ENCODE data around the gene DACT1.
A peak's percentile ranks its signal among the peaks of the same experiment; 100 is the strongest.

DACT1 gene

GRCh38 chr14:58656671-58657411 is 19.1 kb downstream of the DACT1 start:
- no peak for DNase-seq (ENCODE audit: low read depth)
- TF ChIP-seq, protein P1, sequence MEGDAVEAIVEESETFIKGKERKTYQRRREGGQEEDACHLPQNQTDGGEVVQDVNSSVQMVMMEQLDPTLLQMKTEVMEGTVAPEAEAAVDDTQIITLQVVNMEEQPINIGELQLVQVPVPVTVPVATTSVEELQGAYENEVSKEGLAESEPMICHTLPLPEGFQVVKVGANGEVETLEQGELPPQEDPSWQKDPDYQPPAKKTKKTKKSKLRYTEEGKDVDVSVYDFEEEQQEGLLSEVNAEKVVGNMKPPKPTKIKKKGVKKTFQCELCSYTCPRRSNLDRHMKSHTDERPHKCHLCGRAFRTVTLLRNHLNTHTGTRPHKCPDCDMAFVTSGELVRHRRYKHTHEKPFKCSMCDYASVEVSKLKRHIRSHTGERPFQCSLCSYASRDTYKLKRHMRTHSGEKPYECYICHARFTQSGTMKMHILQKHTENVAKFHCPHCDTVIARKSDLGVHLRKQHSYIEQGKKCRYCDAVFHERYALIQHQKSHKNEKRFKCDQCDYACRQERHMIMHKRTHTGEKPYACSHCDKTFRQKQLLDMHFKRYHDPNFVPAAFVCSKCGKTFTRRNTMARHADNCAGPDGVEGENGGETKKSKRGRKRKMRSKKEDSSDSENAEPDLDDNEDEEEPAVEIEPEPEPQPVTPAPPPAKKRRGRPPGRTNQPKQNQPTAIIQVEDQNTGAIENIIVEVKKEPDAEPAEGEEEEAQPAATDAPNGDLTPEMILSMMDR (IDR thresholded peaks at IDR 0.05; ENCODE audit: low read length, missing control alignments), result no peak
- H3K4me3 ChIP-seq (replicated peaks; ENCODE audit: low read depth, low read length), result no peak overlapping the region

DNA sequence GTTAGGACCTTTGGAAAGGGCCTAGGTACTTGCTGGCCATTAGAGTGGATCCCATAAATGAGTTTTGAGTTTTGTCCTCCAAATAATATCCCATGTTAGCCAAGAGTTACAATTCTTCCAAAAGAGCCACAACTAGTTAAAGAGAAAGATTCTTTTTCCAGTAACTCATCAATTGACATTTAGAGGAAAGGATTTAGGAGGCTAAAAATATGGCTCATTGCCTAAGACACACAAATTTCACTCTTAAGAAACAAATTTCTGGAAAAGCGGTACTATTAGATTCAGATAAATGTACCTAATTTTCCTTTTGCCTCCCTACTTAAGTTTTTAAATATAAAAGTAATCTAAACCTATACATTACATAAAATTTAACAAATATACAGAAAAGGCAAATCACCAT is 21.3 kb downstream of the DACT1 start:
- TF ChIP-seq, protein P1 (IDR thresholded peaks at IDR 0.05; ENCODE audit: low read length, missing control alignments), result no peak
- no peak overlapping the region for H3K4me3 ChIP-seq (replicated peaks; ENCODE audit: low read depth, low read length)
- no peak for DNase-seq (ENCODE audit: low read depth)

DNA sequence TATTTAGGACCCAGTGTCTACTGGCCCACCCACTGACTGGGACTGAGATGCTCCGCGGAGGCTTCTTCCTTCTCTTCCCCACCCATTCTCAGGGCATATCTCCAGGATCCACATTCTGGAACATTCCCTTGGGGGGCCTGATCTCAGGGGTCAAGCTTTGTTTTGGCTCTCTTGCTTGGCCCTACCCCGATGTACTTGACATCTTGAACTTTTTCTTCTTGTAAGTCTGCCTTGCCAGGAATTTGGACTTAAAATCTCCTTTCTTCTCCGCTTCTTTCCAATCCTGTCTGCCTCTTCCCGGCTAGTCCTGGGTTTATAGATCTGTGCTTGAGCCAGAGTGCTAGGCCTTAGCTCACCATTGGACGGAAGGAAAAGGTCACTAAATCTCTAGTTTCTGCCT is 22.1 kb downstream of the DACT1 start:
- TF ChIP-seq, protein P1 (IDR thresholded peaks at IDR 0.05; ENCODE audit: low read length, missing control alignments), result no peak
- DNase-seq (ENCODE audit: low read depth), result no peak
- no peak overlapping the region for H3K4me3 ChIP-seq (replicated peaks; ENCODE audit: low read depth, low read length)

DNA sequence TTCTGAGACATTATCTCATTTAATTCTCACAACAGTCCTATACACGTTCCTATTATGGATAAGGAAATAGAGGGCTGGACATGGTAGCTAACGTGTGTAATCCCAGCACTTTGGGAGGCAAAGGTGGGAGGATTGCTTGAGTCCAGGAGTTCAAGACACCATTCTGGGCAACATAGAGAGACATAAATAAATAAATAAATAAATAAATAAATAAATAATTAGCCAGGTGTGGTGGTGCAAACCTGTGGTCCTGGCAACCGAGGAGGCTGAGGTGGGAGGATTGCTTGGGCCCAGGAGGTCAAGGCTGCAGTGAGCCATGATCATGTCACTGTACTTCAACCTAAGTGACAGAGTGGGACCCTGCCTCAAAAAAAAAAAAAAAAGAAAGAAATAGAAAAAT is 22.6 kb downstream of the DACT1 start:
- no peak overlapping the region for H3K4me3 ChIP-seq (replicated peaks; ENCODE audit: low read depth, low read length)
- DNase-seq (ENCODE audit: low read depth), result no peak
- TF ChIP-seq, protein P1 (IDR thresholded peaks at IDR 0.05; ENCODE audit: low read length, missing control alignments), result no peak

DNA sequence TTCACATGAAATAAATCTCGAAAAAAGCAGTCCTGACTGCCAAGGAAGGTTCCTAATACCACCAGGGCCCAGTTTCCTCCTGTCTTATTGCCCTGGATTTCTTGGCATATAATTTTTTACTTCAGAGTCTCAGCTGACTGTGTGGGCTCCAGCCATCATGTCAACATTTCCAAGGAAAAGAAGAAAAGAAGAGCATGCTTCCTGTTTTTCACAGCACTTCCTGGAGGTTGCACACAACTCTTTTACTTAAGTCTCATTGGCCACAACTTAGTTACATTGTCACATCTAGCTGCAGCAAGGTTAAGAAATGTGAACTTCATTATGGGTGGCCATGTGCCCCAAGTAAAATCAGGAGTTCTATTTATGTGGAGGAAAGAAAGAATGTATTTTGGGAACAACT is 24.3 kb downstream of the DACT1 start:
- H3K4me3 ChIP-seq (replicated peaks; ENCODE audit: low read depth, low read length), result no peak overlapping the region
- TF ChIP-seq, protein P1 (IDR thresholded peaks at IDR 0.05; ENCODE audit: low read length, missing control alignments), result no peak
- peak; percentile 45 for DNase-seq (ENCODE audit: low read depth)

- TF ChIP-seq, protein P1 (IDR thresholded peaks at IDR 0.05; ENCODE audit: low read length, missing control alignments), result no peak
- DNase-seq (ENCODE audit: low read depth), result no peak
- no peak overlapping the region for H3K4me3 ChIP-seq (replicated peaks; ENCODE audit: low read depth, low read length)
Observed at GRCh38 chr14:58662759-58663158, 25.0 kb downstream of the DACT1 start.
